HG03045 (cell line): ENCODE measurements around the gene ORMDL2.
"Not testable (repeated sequence)": the region's sequence is repeated elsewhere in the genome, so short reads cannot be mapped to it uniquely, and the experiment has no call there.

Experiments
- ATAC-seq: cut with Tn5 transposase; IDR thresholded peaks from one replicate; pipeline ENCODE4 v1.9.1; 2021; ENCODE audit warnings: mild to moderate bottlenecking, moderate library complexity; ENCODE audit not compliant: unreplicated experiment

Gene ORMDL2

DNA sequence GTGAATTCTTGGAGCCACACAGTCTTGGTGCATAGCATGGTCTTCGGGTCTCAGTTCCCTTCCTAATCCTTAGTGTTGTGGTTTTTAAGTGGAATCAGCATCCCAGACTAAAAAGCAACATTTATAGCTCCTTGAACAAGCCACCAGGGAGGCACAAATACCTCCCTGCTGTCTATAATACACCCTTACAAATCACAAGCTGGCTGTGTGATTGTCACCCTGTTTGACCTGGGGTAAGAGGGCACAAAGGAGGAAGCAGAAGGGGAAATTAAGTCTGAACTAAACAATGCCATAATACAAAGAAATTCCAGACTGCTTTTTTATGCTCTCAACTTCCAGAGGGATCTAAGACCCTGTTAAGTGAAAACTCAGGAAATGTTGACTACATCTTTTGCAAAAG, 32.6 kb downstream of the ORMDL2 start:
- ATAC-seq: no peak

GRCh38 chr12:55850893-55851292, 33.1 kb downstream of the ORMDL2 start:
- ATAC-seq: no peak

GRCh38 chr12:55852740-55853139, 34.9 kb downstream of the ORMDL2 start:
- ATAC-seq: no peak

DNA sequence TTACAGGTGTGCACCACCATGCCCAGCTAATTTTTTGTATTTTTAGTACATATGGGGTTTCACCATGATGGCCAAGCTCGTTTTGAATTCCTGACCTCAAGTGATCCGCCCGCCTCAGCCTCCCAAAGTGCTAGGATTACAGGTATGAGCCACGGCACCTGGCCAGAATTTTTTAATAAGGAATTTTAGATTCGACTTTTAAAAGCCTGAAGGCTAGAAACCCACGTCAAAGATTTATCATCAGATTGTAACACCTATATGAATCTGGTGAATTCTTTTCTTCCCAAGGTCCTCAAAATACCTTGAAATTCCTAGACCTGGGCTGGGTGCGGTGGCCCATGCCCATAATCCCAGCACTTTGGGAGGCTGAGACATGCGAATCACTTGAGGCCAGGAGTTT, 43.6 kb downstream of the ORMDL2 start:
- ATAC-seq: no peak

GRCh38 chr12:55861871-55862270, 44.0 kb downstream of the ORMDL2 start:
- ATAC-seq: no peak

DNA sequence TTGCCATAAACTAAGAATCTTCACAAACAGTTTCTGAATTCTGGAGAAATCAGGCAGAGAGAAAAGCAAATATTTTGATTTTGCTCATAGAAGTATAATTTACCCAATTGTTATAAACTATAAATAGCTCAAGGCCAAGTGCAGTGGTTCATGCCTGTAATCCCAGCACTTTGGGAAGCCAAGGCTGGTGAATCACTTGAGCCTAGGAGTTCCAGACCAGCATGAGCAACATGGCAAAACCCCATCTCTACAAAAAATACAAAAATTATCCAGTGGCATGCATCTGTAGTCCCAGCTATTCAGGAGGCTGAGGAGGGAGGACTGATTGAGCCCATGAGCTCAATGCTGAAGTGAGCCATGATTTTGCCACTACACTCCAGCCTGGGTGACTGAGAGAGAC, 44.4 kb downstream of the ORMDL2 start:
- no peak for ATAC-seq

DNA sequence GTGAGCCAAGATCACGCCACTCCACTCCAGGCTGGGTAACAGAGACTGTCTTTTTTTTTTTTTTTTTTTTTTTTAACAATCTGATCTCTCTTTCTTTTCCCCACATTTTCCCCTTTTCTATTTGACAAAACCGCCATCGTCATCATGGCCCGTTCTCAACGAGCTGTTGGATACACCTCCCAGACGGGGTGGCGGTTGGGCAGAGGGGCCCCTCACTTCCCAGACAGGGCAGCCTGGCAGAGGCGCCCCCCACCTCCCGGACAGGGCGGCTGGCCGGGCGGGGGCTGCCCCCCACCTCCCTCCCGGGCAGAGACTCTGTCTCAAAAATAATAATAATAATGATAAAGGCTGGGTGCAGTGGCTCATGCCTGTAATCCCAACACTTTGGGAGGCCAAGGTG, 45.1 kb downstream of the ORMDL2 start:
- ATAC-seq: not testable (repeated sequence)

GRCh38 chr12:55865327-55865726, 47.5 kb downstream of the ORMDL2 start:
- no peak for ATAC-seq

DNA sequence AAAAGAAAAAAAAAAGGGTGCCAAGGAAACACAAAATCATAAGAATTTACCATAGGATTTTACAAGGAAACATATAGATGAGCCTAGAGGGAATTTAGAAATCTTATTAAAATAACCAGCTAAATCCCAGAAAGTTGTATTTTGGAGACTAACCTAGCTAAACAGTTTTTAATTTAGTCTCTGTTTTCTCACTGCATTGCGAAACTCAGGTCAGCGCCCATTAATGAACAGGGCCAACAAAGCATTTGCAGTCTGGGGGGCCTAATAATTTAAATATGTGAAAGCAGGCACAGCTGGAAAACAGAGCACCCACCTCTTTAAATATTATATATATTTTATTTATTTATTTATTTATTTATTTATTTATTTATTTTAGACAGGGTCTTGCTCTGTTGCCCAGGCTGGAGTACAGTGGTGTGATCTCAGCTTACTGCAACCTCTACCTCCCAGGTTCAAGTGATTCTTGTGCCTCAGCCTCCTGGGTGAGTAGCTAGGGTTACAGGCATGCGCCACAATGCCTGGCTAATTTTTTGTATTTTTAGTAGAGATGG, 48.7 kb downstream of the ORMDL2 start:
- ATAC-seq: not testable (repeated sequence)
